OCI-LY1 (cell line): ENCODE results near the gene FAM229B.

Experiments used
- H2AFZ ChIP-seq: fragments of 200-600 bp; sonication (generic), shearing (Covaris generic); 2 replicates; pipeline ENCODE4 v1.6.0; 2014; ENCODE audit warnings: antibody characterized with exemption, mild to moderate bottlenecking, low read length
- H3F3A ChIP-seq: fragments of 200-600 bp; sonication (generic), shearing (Covaris generic); 2 replicates; pipeline ENCODE4 v1.6.0; 2014; ENCODE audit warnings: mild to moderate bottlenecking, antibody characterized with exemption, low read length, moderate library complexity; ENCODE audit not compliant: insufficient read depth
- H3K27ac ChIP-seq: fragments of 200-600 bp; sonication (generic); 2 replicates; pipeline ENCODE4 v1.5.1; 2014; ENCODE audit warnings: low read length, mixed run types, mild to moderate bottlenecking, low read depth; ENCODE audit not compliant: poor library complexity, severe bottlenecking
- H3K27me3 ChIP-seq: fragments of 200-600 bp; sonication (generic); 2 replicates; pipeline ENCODE4 v1.6.0; 2014; ENCODE audit warnings: antibody characterized with exemption, mild to moderate bottlenecking, low read length, moderate library complexity; ENCODE audit not compliant: insufficient read depth
- H3K36me3 ChIP-seq: fragments of 200-600 bp; sonication (generic); 2 replicates; pipeline ENCODE4 v1.6.1; 2014; ENCODE audit warnings: mild to moderate bottlenecking, antibody characterized with exemption, low read length, moderate library complexity, mixed read lengths; ENCODE audit not compliant: insufficient read depth
- H3K4me1 ChIP-seq: fragments of 200-600 bp; sonication (generic); 2 replicates; pipeline ENCODE4 v1.5.1; 2014; ENCODE audit warnings: mild to moderate bottlenecking, low read length, moderate library complexity; ENCODE audit not compliant: insufficient read depth, severe bottlenecking
- H3K4me2 ChIP-seq: fragments of 200-600 bp; sonication (generic), shearing (Covaris generic); 2 replicates; pipeline ENCODE4 v1.6.1; 2014; ENCODE audit warnings: low read length
- H3K4me3 ChIP-seq: fragments of 200-600 bp; sonication (generic); 2 replicates; pipeline ENCODE4 v1.5.1; 2014; ENCODE audit warnings: low read length, low read depth, mild to moderate bottlenecking, mixed read lengths; ENCODE audit not compliant: poor library complexity, severe bottlenecking
- H3K79me2 ChIP-seq: fragments of 200-600 bp; shearing (Covaris generic); 2 replicates; pipeline ENCODE4 v1.6.1; 2016; ENCODE audit warnings: mixed run types, low read length, mixed read lengths; ENCODE audit not compliant: insufficient read depth
- H3K9ac ChIP-seq: fragments of 200-600 bp; sonication (generic), shearing (Covaris generic); 2 replicates; pipeline ENCODE4 v1.6.1; 2014; ENCODE audit warnings: mild to moderate bottlenecking, low read length, mixed read lengths
- H3K9me2 ChIP-seq: fragments of 200-600 bp; sonication (generic), shearing (Covaris generic); 2 replicates; pipeline ENCODE4 v1.6.1; 2014; ENCODE audit warnings: low read depth, mild to moderate bottlenecking, low read length, mixed read lengths
- H3K9me3 ChIP-seq: fragments of 200-600 bp; shearing (Covaris generic); 2 replicates; pipeline ENCODE4 v1.6.1; 2014; ENCODE audit warnings: low read length, mixed read lengths
- H4K20me1 ChIP-seq: fragments of 200-600 bp; sonication (generic), shearing (Covaris generic); 2 replicates; pipeline ENCODE4 v1.6.0; 2016; ENCODE audit warnings: mild to moderate bottlenecking, low read length; ENCODE audit not compliant: insufficient read depth
- CTCF ChIP-seq: fragments of 200-600 bp; sonication (generic), shearing (Covaris generic); IDR thresholded peaks from 2 replicates; pipeline ENCODE4 v1.5.1; 2017; ENCODE audit warnings: mild to moderate bottlenecking, antibody characterized with exemption, low read length, moderate library complexity, mixed read lengths
- EZH2 ChIP-seq: fragments of 200-600 bp; sonication (generic), shearing (Covaris generic); IDR thresholded peaks from 2 replicates; pipeline ENCODE4 v1.8.0; 2017; ENCODE audit warnings: borderline replicate concordance, mixed run types, mild to moderate bottlenecking, antibody characterized with exemption, low read length, moderate library complexity, mixed read lengths

FAM229B gene

GRCh38 chr6:112149719-112150263 lies 62.4 kb downstream of the FAM229B start:
- Histone ChIP-seq H3K4me2 (no peak overlapping the region), H3K9ac (no peak overlapping the region), H3K9me3 (no peaks in the 10 kb centered on the region), H2AFZ (no peak overlapping the region), H3K79me2 (no peaks in the 10 kb centered on the region), H3K9me2 (no peaks in the 10 kb centered on the region), H3K4me1 (no peaks in the 10 kb centered on the region), H3K27ac (no peak overlapping the region), H3K36me3 (no peaks in the 10 kb centered on the region), H3F3A (no peaks in the 10 kb centered on the region), H4K20me1 (no peaks in the 10 kb centered on the region), H3K27me3 (no peaks in the 10 kb centered on the region), H3K4me3 (no peak overlapping the region)
- TF ChIP-seq CTCF: no peak
- no peak for TF ChIP-seq EZH2

- Histone ChIP-seq H3K4me1 (no peaks in the 10 kb centered on the region), H3K9me2 (no peaks in the 10 kb centered on the region), H2AFZ (no peak overlapping the region), H3K9me3 (no peaks in the 10 kb centered on the region), H3K79me2 (no peaks in the 10 kb centered on the region), H4K20me1 (no peaks in the 10 kb centered on the region), H3K9ac (no peak overlapping the region), H3K36me3 (no peaks in the 10 kb centered on the region), H3K4me3 (no peak overlapping the region), H3K27ac (no peak overlapping the region), H3F3A (no peaks in the 10 kb centered on the region), H3K4me2 (no peak overlapping the region), H3K27me3 (no peaks in the 10 kb centered on the region)
- no peak for TF ChIP-seq CTCF
These were observed 63.0 kb downstream of the FAM229B start for GRCh38 chr6:112150363-112150762.
